PC-9 (cell line): ENCODE measurements around the gene SUN3. TPM values are rescaled to one million over a fixed set of nuclear protein-coding genes. Genes with fewer than 3 reads are reported as not detected.
"Not testable (repeated sequence)": the region's sequence is repeated elsewhere in the genome, so short reads cannot be mapped to it uniquely, and the experiment has no call there.

ENCODE experiments used
- BruUV-seq: library from RNA; stranded (reverse); fragments of 400-500 nt; replicated peaks from 2 replicates; lab custom pipeline; 2021; lab: Mats Ljungman, UMichigan
- CTCF ChIA-PET: fragments of 300-600 bp; sonication (Branson Sonifier 250); formaldehyde crosslinking; loops from one replicate; lab custom pipeline; 2022; ENCODE audit warnings: antibody characterized with exemption; lab: Charles Lee
- POLR2A ChIA-PET: fragments of 300-600 bp; sonication (Branson Sonifier 250); formaldehyde crosslinking; loops from one replicate; lab custom pipeline; 2022; ENCODE audit warnings: antibody characterized with exemption; ENCODE audit not compliant: unreplicated experiment; lab: Charles Lee
- DNase-seq, 2 experiments: peaks; one replicate each; pipeline versions ENCODE4 v3.0.0 to v3.0.0-alpha.2; 2015 to 2022; ENCODE audit warnings: mixed read lengths in 1 of 2
- H2AFZ ChIP-seq: fragments of 200-600 bp; sonication (generic); 2 replicates; pipeline ENCODE4 v1.8.1; 2017; ENCODE audit warnings: antibody characterized with exemption
- H3F3A ChIP-seq: fragments of 200-600 bp; sonication (generic); 2 replicates; pipeline ENCODE4 v1.8.1; 2017; ENCODE audit warnings: antibody characterized with exemption, mild to moderate bottlenecking, low read depth; ENCODE audit not compliant: insufficient read depth
- H3K27ac ChIP-seq: fragments of 200-600 bp; sonication (generic); 2 replicates; pipeline ENCODE4 v1.6.1; 2016; ENCODE audit warnings: mixed run types
- H3K27me3 ChIP-seq: fragments of 200-600 bp; sonication (generic); 2 replicates; pipeline ENCODE4 v1.6.1; 2016; ENCODE audit warnings: low read depth, mixed run types; ENCODE audit not compliant: insufficient read depth
- H3K36me3 ChIP-seq: fragments of 200-600 bp; sonication (generic); 2 replicates; pipeline ENCODE4 v1.6.1; 2016; ENCODE audit warnings: low read depth, mixed run types
- H3K4me1 ChIP-seq: fragments of 200-600 bp; sonication (generic); replicated peaks from 2 replicates; pipeline ENCODE4 v1.6.1; 2016; ENCODE audit warnings: mixed run types; ENCODE audit not compliant: insufficient read depth
- H3K4me2 ChIP-seq: fragments of 200-600 bp; sonication (generic); 2 replicates; pipeline ENCODE4 v1.6.1; 2017; ENCODE audit warnings: mixed run types
- H3K4me3 ChIP-seq: fragments of 200-600 bp; sonication (generic); 2 replicates; pipeline ENCODE4 v1.6.1; 2016; ENCODE audit warnings: mixed run types
- H3K79me2 ChIP-seq: fragments of 200-600 bp; sonication (generic); 2 replicates; pipeline ENCODE4 v1.6.1; 2017; ENCODE audit warnings: low read depth, mixed run types
- H3K9me2 ChIP-seq: fragments of 200-600 bp; sonication (generic); 2 replicates; pipeline ENCODE4 v1.8.1; 2017; ENCODE audit warnings: mild to moderate bottlenecking; ENCODE audit not compliant: insufficient read depth
- H3K9me3 ChIP-seq: fragments of 200-600 bp; sonication (generic); 2 replicates; pipeline ENCODE4 v1.8.1; 2016; ENCODE audit warnings: low read depth; ENCODE audit not compliant: insufficient read depth
- H4K20me1 ChIP-seq: fragments of 200-600 bp; sonication (generic); 2 replicates; pipeline ENCODE4 v1.8.1; 2017; ENCODE audit not compliant: insufficient read depth
- EZH2 ChIP-seq: fragments of 200-600 bp; sonication (generic); IDR thresholded peaks from 2 replicates; pipeline ENCODE4 v1.8.0; 2017; ENCODE audit warnings: antibody characterized with exemption, low read depth
- intact Hi-C: fragments of 100-400 bp; cut with micrococcal nuclease; formaldehyde crosslinking; loops from one replicate; pipeline ENCODE4 v1.10.0; 2022; ENCODE audit not compliant: unreplicated experiment
- total RNA-seq: library from RNA; stranded (reverse); gene quantifications from 2 replicates; pipeline ENCODE4 v1.2.3, GENCODE V29; 2021
- TF ChIP-seq, protein P1 (sequence below): fragments of 200-600 bp; sonication (generic); conservative IDR thresholded peaks from 2 replicates; pipeline ENCODE4 v1.6.1; 2017; ENCODE audit warnings: mixed run types, antibody characterized with exemption, mild to moderate bottlenecking, moderate library complexity

SUN3 gene
- total RNA-seq, 1 experiment from 2014 or later = 0.24 TPM

DNA sequence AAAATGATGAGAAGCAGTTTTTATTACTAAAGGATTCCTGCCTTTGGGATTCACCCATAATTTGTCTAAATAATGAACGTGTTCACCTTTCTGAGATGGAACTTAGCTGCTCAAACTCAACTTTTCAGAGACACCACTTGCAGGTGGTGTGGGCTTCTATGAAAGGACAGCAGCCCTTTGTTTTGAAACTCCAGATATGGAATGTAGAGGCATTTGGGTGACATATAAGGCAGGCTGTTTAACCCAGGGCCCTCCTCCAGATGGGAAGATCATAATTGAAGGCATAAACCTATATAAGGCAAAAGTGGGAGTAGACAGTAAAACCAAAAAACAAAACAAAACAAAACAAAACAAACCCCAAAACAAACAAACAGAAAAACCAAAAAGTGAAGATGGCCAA is 37.6 kb downstream of the SUN3 start:
- ChIA-PET CTCF (interaction anchor here (0.6 to 2.1 kb wide), 10 partner anchors 9 to 163 kb away, joined by 3 to 17 read pairs (median 6); no protein-coding TSS in a partner anchor), POLR2A (interaction anchor here (0.5 kb wide), 1 partner anchor 356 kb away, joined by 24 read pairs; no protein-coding TSS in a partner anchor)
- Histone ChIP-seq H3K4me1 (peaks cover 9% of the 10 kb centered on the region), H3K36me3 (no peaks in the 10 kb centered on the region), H4K20me1 (no peaks in the 10 kb centered on the region), H3K4me2 (peak overlapping the region; percentile 77), H3K9me3 (no peaks in the 10 kb centered on the region), H3K27me3 (no peaks in the 10 kb centered on the region), H3K27ac (no peak overlapping the region), H3K79me2 (no peaks in the 10 kb centered on the region), H3K9me2 (no peaks in the 10 kb centered on the region), H3K4me3 (peak overlapping the region; percentile 61; the same call in 1 of the 2 replicates), H2AFZ (peak overlapping the region; percentile 78), H3F3A (peaks cover 12% of the 10 kb centered on the region)
- no TSS peak for BruUV-seq
- TF ChIP-seq, protein P1, sequence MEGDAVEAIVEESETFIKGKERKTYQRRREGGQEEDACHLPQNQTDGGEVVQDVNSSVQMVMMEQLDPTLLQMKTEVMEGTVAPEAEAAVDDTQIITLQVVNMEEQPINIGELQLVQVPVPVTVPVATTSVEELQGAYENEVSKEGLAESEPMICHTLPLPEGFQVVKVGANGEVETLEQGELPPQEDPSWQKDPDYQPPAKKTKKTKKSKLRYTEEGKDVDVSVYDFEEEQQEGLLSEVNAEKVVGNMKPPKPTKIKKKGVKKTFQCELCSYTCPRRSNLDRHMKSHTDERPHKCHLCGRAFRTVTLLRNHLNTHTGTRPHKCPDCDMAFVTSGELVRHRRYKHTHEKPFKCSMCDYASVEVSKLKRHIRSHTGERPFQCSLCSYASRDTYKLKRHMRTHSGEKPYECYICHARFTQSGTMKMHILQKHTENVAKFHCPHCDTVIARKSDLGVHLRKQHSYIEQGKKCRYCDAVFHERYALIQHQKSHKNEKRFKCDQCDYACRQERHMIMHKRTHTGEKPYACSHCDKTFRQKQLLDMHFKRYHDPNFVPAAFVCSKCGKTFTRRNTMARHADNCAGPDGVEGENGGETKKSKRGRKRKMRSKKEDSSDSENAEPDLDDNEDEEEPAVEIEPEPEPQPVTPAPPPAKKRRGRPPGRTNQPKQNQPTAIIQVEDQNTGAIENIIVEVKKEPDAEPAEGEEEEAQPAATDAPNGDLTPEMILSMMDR = no peak
- TF ChIP-seq EZH2 = no peak
- intact Hi-C loops = loop anchor here (1.0 kb wide), 3 partner anchors 99 to 163 kb away; no protein-coding TSS in a partner anchor
- DNase-seq = no peak

DNA sequence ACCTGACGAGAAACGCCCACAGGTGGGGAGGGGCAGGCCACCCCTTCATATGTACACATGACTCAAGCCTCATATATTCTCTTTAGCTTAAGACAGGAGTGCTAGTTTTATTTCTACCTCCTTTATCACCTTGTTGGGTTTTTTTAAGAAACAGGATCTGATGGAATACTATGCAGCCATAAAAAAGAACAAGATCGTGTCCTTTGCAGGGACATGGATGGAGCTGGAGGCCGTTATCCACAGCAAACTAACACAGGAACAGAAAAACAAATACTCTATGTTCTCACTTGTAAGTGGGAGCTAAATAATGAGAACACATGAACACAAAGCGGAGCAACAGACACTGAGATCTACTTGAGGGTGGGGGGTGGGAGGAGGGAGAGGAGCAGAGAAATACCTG is 38.3 kb downstream of the SUN3 start:
- Histone ChIP-seq H2AFZ (no peak overlapping the region), H3K9me2 (no peaks in the 10 kb centered on the region), H3K4me1 (peaks cover 9% of the 10 kb centered on the region), H3K36me3 (no peaks in the 10 kb centered on the region), H3K9me3 (no peaks in the 10 kb centered on the region), H3F3A (peaks cover 12% of the 10 kb centered on the region), H3K79me2 (no peaks in the 10 kb centered on the region), H3K4me3 (no peak overlapping the region), H3K4me2 (no peak overlapping the region), H3K27ac (no peak overlapping the region), H4K20me1 (no peaks in the 10 kb centered on the region), H3K27me3 (no peaks in the 10 kb centered on the region)
- DNase-seq = no peak
- POLR2A ChIA-PET = no interaction called here
- TF ChIP-seq, protein P1 = no peak
- TF ChIP-seq EZH2 = no peak
- intact Hi-C loops = no loop called here
- CTCF ChIA-PET = interaction anchor here (0.6 to 2.1 kb wide), 2 partner anchors 100 to 120 kb away, joined by 10 to 17 read pairs; no protein-coding TSS in a partner anchor
- no TSS peak for BruUV-seq

DNA sequence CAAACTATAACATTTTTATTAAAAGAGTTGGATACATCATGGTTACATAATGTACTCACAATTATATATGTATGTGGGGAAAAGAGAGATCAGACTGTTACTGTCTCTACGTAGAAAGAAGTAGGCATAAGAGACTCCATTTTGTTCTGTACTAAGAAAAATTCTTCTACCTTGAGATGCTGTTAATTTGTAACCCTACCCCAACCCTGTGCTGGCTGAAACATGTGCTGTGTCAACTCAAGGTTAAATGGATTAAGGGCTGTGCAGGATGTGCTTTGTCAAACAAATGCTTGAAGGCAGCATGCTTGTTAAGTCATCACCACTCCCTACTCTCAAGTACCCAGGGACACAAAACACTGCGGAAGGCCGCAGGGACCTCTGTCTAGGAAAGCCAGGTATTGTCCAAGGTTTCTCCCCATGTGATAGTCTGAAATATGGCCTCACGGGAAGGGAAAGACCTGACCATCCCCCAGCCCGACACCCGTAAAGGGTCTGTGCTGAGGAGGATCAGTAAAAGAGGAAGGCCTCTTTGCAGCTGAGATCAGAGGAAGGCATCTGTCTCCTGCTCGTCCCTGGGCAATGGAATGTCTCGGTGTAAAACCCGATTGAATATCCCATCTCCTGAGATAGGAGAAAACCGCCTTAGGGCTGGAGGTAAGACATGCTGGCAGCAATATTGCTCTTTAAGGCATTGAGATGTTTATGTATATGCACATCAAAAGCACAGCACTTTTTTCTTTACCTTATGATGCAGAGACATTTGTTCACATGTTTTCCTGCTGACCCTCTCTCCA is 39.1 kb downstream of the SUN3 start:
- H4K20me1 ChIP-seq, POLR2A ChIA-PET, CTCF ChIA-PET, H3K9me3 ChIP-seq, H3K4me2 ChIP-seq, DNase-seq, H3K27me3 ChIP-seq, H3K4me3 ChIP-seq, H3K9me2 ChIP-seq, BruUV-seq, H3K27ac ChIP-seq, H3K4me1 ChIP-seq, H3K36me3 ChIP-seq, intact Hi-C loops, H3K79me2 ChIP-seq, H2AFZ ChIP-seq: not testable (repeated sequence)
- H3F3A ChIP-seq = peaks cover 12% of the 10 kb centered on the region
